ENCODE results near the gene EIPR1.

EIPR1 gene

DNA sequence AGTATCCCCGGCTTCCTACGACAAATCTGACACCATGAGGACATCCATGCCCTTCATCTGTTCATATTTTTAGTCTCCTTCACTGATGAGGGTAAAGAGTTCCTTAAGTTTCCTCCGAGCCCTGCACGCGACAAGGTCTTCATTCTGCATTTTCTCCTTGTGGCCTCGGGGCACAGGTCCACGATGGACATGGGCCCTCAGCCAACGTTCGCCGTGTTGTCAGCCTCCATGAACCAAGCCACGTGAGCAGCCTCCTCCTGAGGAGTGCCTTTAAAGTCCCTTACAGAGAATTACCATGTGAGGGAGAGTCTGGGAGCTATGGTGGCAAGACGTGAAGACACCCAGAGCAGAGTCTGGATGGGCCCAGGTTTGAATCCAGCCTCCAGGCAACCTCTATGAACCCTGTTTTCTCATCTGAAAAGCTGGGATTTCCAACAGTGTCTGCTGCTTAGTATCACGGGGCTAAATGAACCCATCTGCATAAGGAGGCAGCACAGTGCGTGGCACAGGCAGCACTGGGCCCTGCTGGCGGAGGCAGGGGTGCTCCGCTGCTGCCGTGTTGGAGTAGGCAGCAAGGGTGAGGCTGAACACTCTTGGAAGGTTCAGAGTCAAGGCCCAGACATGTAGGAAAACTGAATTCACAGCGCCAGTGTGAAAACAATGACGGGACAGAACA is 54.1 kb downstream of the EIPR1 start:
- H3K9ac ChIP-seq (ENCODE audit: insufficient read length, low read depth), result no peak overlapping the region
- no peaks in the 10 kb centered on the region for H3K9me3 ChIP-seq (ENCODE audit: insufficient read depth, low read length)
- peaks cover 17% of the 10 kb centered on the region for H3K36me3 ChIP-seq (ENCODE audit: insufficient read depth, insufficient read length, low read length)
- H3K27me3 ChIP-seq (ENCODE audit: insufficient read depth, insufficient read length), result no peaks in the 10 kb centered on the region
- H3K4me1 ChIP-seq (ENCODE audit: insufficient read depth, insufficient read length), result peaks cover 5% of the 10 kb centered on the region
- TF ChIP-seq SUZ12 (IDR thresholded peaks at IDR 0.05; ENCODE audit: extremely low read depth, insufficient read depth, insufficient read length), result no peak
- no peak for TF ChIP-seq YY1 (IDR thresholded peaks at IDR 0.05; ENCODE audit: insufficient read depth, insufficient read length)
- TF ChIP-seq ZNF274 (IDR thresholded peaks at IDR 0.05; ENCODE audit: low read depth, low read length), result no peak
- DNase-seq (ENCODE audit: low read depth, low spot score), result no peak
- no peak overlapping the region for H3K4me3 ChIP-seq (ENCODE audit: insufficient read length, low read depth)

DNA sequence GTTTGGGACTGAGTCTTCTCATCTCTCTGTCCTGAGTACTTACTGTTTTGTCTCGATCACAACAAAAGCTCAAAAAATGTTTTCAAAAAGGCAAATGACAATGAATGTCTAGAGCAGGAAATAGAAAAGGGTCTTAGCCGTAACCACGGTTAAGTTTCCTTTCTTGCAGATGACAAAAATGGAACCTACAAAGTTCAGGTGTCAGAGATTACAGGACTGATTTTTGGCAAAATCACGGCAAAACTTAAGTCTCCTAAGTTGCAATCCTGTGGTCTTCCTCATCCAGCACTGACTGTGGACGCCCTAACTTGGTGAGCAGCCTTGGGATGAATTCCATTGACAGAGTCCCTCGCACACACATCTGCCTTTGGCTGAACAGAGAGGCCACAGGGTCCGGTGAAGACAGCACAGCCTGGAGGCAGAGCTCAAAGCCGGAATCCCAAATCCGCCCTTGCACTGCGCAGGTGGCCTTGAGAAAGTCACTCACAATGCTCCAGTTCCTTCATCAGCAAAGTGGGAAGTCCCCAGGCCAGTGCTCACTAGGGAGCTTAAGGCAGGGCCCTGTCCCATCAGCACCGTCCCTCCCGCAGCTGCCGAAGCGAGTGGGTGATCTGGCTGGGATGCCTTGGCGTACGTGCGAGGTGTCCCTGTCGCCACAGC is 55.2 kb downstream of the EIPR1 start:
- no peak overlapping the region for H3K4me3 ChIP-seq (ENCODE audit: insufficient read length, low read depth)
- DNase-seq (ENCODE audit: low read depth, low spot score), result no peak
- H3K4me1 ChIP-seq (ENCODE audit: insufficient read depth, insufficient read length), result peaks cover 5% of the 10 kb centered on the region
- peaks cover 26% of the 10 kb centered on the region for H3K36me3 ChIP-seq (ENCODE audit: insufficient read depth, insufficient read length, low read length)
- no peaks in the 10 kb centered on the region for H3K9me3 ChIP-seq (ENCODE audit: insufficient read depth, low read length)
- H3K9ac ChIP-seq (ENCODE audit: insufficient read length, low read depth), result no peak overlapping the region
- TF ChIP-seq ZNF274 (IDR thresholded peaks at IDR 0.05; ENCODE audit: low read depth, low read length) (no peak), SUZ12 (IDR thresholded peaks at IDR 0.05; ENCODE audit: extremely low read depth, insufficient read depth, insufficient read length) (no peak), YY1 (IDR thresholded peaks at IDR 0.05; ENCODE audit: insufficient read depth, insufficient read length) (no peak)
- H3K27me3 ChIP-seq (ENCODE audit: insufficient read depth, insufficient read length), result no peaks in the 10 kb centered on the region

DNA sequence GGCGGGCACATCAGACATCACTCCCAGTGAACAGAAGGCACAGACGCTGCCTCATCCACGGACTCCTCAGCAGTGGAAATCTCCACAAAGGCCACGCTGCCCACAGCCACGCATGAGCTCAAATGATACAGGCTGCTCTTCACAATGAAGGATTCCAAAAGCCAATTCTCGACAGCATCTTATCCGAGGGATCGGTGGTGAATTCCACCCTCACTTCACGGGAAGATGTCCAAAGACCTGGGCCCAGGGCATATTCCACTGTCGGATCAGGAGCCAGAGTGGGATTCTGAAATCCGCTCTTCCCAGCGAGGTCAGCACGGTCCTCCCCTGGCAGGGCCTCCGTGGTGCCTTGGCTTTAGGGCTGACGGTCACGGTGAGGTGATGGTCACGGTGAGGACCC is 55.8 kb downstream of the EIPR1 start:
- TF ChIP-seq SUZ12 (IDR thresholded peaks at IDR 0.05; ENCODE audit: extremely low read depth, insufficient read depth, insufficient read length), result no peak
- no peaks in the 10 kb centered on the region for H3K9me3 ChIP-seq (ENCODE audit: insufficient read depth, low read length)
- no peak overlapping the region for H3K9ac ChIP-seq (ENCODE audit: insufficient read length, low read depth)
- H3K27me3 ChIP-seq (ENCODE audit: insufficient read depth, insufficient read length), result no peaks in the 10 kb centered on the region
- H3K4me3 ChIP-seq (ENCODE audit: insufficient read length, low read depth), result no peak overlapping the region
- no peak for DNase-seq (ENCODE audit: low read depth, low spot score)
- H3K4me1 ChIP-seq (ENCODE audit: insufficient read depth, insufficient read length), result peaks cover 5% of the 10 kb centered on the region
- peaks cover 32% of the 10 kb centered on the region for H3K36me3 ChIP-seq (ENCODE audit: insufficient read depth, insufficient read length, low read length)

DNA sequence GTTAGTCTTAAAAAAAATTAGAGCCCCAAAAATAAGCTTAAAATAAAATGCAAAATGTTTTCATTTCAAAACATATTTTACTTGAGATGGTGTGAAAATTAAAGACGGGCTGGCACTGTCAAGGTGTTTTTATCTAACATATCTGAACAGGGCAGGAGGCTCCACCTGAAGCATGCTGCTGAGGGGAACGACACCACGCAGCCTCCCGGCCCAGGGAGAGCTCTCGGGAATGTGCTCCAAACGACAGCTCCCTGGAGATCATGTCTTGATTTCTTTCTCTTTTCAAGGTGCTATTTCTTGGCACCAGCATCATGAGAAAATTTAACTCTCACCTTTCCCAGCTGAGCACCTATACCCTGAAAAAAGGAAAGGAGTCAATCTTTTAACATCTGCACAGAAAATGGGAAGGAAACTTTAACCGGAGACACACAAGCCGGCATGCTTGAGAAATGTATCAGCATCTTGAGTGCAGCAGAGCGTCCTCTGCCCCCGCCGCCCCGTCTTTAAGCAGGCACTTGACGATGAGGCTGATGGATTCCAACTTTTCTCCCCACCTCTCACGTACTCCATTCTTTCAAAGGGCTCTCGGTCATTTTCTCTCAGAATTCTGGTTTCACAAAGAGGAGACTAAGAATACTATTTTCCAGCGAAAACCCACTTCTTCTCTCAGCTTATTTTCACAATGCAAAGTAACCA is 56.6 kb downstream of the EIPR1 start:
- H3K4me3 ChIP-seq (ENCODE audit: insufficient read length, low read depth), result no peak overlapping the region
- H3K27me3 ChIP-seq (ENCODE audit: insufficient read depth, insufficient read length), result no peaks in the 10 kb centered on the region
- peaks cover 32% of the 10 kb centered on the region for H3K36me3 ChIP-seq (ENCODE audit: insufficient read depth, insufficient read length, low read length)
- no peak overlapping the region for H3K9ac ChIP-seq (ENCODE audit: insufficient read length, low read depth)
- H3K4me1 ChIP-seq (ENCODE audit: insufficient read depth, insufficient read length), result peaks cover 5% of the 10 kb centered on the region
- no peaks in the 10 kb centered on the region for H3K9me3 ChIP-seq (ENCODE audit: insufficient read depth, low read length)
- TF ChIP-seq SUZ12 (IDR thresholded peaks at IDR 0.05; ENCODE audit: extremely low read depth, insufficient read depth, insufficient read length), result no peak
- no peak for TF ChIP-seq ZNF274 (IDR thresholded peaks at IDR 0.05; ENCODE audit: low read depth, low read length)
- no peak for TF ChIP-seq YY1 (IDR thresholded peaks at IDR 0.05; ENCODE audit: insufficient read depth, insufficient read length)
- DNase-seq (ENCODE audit: low read depth, low spot score), result no peak

DNA sequence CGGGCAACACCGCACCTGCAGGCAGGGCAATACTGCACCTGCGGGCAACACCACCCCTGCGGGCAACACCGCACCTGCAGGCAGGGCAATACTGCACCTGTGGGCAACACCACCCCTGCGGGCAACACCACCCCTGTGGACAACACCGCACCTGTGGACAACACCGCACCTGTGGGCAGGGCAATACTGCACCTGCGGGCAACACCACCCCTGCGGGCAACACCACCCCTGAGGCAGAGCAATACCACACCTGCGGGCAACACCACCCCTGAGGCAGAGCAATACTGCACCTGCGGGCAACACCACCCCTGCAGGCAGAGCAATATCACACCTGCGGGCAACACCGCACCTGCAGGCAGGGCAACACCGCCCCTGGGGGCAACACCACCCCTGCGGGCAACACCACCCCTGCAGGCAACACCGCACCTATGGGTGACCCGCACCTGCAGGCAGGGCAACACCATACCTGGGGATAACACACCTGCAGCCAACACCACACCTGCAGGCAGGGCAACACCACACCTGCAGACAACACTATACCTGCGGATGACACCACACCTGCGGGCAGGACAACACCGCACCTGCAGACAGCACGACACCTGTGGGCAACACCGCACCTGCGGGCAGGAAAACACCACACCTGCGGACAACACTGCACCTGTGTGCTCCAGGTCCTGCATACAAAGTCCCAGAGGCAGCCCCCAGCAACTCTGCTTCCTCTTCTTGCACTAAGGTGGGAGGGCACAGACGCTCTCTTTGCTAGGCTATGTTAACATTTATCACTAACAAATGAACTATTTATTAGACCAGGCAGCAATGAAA is 57.7 kb downstream of the EIPR1 start:
- Histone ChIP-seq H3K36me3 (ENCODE audit: insufficient read depth, insufficient read length, low read length) (peaks cover 32% of the 10 kb centered on the region), H3K4me3 (ENCODE audit: insufficient read length, low read depth) (no peak overlapping the region), H3K9me3 (ENCODE audit: insufficient read depth, low read length) (no peaks in the 10 kb centered on the region), H3K4me1 (ENCODE audit: insufficient read depth, insufficient read length) (peaks cover 2% of the 10 kb centered on the region), H3K27me3 (ENCODE audit: insufficient read depth, insufficient read length) (no peaks in the 10 kb centered on the region), H3K9ac (ENCODE audit: insufficient read length, low read depth) (no peak overlapping the region)
- TF ChIP-seq YY1 (IDR thresholded peaks at IDR 0.05; ENCODE audit: insufficient read depth, insufficient read length) (no peak), SUZ12 (IDR thresholded peaks at IDR 0.05; ENCODE audit: extremely low read depth, insufficient read depth, insufficient read length) (no peak), ZNF274 (IDR thresholded peaks at IDR 0.05; ENCODE audit: low read depth, low read length) (no peak)
- no peak for DNase-seq (ENCODE audit: low read depth, low spot score)

DNA sequence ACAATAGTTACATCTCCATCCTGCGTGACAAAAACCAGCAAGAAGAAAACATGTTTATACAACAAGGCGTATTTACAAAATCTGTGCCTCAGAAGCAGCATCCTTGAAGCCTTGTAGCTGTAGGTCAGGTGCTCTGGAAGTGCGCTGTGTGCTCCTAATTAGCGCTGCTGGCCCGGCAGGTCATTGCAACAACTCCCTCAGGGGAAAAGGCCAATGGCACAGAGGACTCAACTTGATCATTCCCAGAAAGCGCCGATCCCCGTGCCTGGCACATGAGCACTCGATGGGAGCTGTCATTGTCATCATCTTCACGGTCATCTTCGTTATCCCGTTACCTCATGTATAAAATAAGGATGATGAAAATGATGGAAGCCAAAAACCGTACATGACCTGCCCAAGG is 58.5 kb downstream of the EIPR1 start:
- H3K4me3 ChIP-seq (ENCODE audit: insufficient read length, low read depth), result no peak overlapping the region

More for the DNA sequence above, 58.5 kb downstream of the EIPR1 start:
- DNase-seq (ENCODE audit: low read depth, low spot score), result no peak
- Histone ChIP-seq H3K27me3 (ENCODE audit: insufficient read depth, insufficient read length) (no peaks in the 10 kb centered on the region), H3K4me1 (ENCODE audit: insufficient read depth, insufficient read length) (peaks cover 2% of the 10 kb centered on the region), H3K9me3 (ENCODE audit: insufficient read depth, low read length) (no peaks in the 10 kb centered on the region), H3K9ac (ENCODE audit: insufficient read length, low read depth) (no peak overlapping the region), H3K36me3 (ENCODE audit: insufficient read depth, insufficient read length, low read length) (peaks cover 27% of the 10 kb centered on the region)
- no peak for TF ChIP-seq YY1 (IDR thresholded peaks at IDR 0.05; ENCODE audit: insufficient read depth, insufficient read length)
- TF ChIP-seq ZNF274 (IDR thresholded peaks at IDR 0.05; ENCODE audit: low read depth, low read length), result no peak
- TF ChIP-seq SUZ12 (IDR thresholded peaks at IDR 0.05; ENCODE audit: extremely low read depth, insufficient read depth, insufficient read length), result no peak
